NCI-H446 treated with DMSO at 0.1 percent for 48 hours (cell line): ENCODE results near the gene NR3C2.

ENCODE experiments used
- DNase-seq: peaks from one replicate; lab custom pipeline; 2025; lab: John Stamatoyannopoulos, UW

Gene NR3C2

GRCh38 chr4:148312956-148313490 lies 129.2 kb downstream of the NR3C2 start:
- no peak for DNase-seq

GRCh38 chr4:148311526-148311925 lies 130.7 kb downstream of the NR3C2 start:
- DNase-seq = no peak

GRCh38 chr4:148310756-148311155 lies 131.5 kb downstream of the NR3C2 start:
- DNase-seq = no peak

- no peak for DNase-seq
Measured at GRCh38 chr4:148305751-148306150, 136.5 kb downstream of the NR3C2 start.

- DNase-seq = no peak
Measured at GRCh38 chr4:148302416-148302815, 139.8 kb downstream of the NR3C2 start.

- DNase-seq = no peak
Measured at GRCh38 chr4:148300877-148301276, 141.3 kb downstream of the NR3C2 start.

- DNase-seq = no peak
Measured at GRCh38 chr4:148299337-148299736, 142.9 kb downstream of the NR3C2 start.

GRCh38 chr4:148296498-148296897 lies 145.7 kb downstream of the NR3C2 start:
- DNase-seq = no peak

- DNase-seq = no peak
Measured at GRCh38 chr4:148295642-148296041, 146.6 kb downstream of the NR3C2 start.

- no peak for DNase-seq
Measured at GRCh38 chr4:148293571-148293970, 148.6 kb downstream of the NR3C2 start.

- DNase-seq = no peak
Measured at GRCh38 chr4:148292686-148293085, 149.5 kb downstream of the NR3C2 start.

- no peak for DNase-seq
Measured at GRCh38 chr4:148289740-148290139, 152.5 kb downstream of the NR3C2 start.

- DNase-seq = peak; percentile 69
Measured at GRCh38 chr4:148288448-148288847, 153.8 kb downstream of the NR3C2 start.

GRCh38 chr4:148287111-148287510 lies 155.1 kb downstream of the NR3C2 start:
- no peak for DNase-seq

- no peak for DNase-seq
Measured at GRCh38 chr4:148286012-148286411, 156.2 kb downstream of the NR3C2 start.

- DNase-seq = no peak
Measured at GRCh38 chr4:148283665-148284064, 158.5 kb downstream of the NR3C2 start.

- no peak for DNase-seq
Measured at GRCh38 chr4:148278310-148278709, 163.9 kb downstream of the NR3C2 start.

GRCh38 chr4:148275266-148275665 lies 166.9 kb downstream of the NR3C2 start:
- no peak for DNase-seq

- no peak for DNase-seq
Measured at GRCh38 chr4:148273501-148273986, 168.7 kb downstream of the NR3C2 start.

GRCh38 chr4:148271166-148271565 lies 171.0 kb downstream of the NR3C2 start:
- DNase-seq = no peak

- DNase-seq = no peak
Measured at GRCh38 chr4:148270630-148271029, 171.6 kb downstream of the NR3C2 start.

GRCh38 chr4:148268835-148269234 lies 173.4 kb downstream of the NR3C2 start:
- DNase-seq = no peak

- no peak for DNase-seq
Measured at GRCh38 chr4:148266921-148267320, 175.3 kb downstream of the NR3C2 start.

- no peak for DNase-seq
Measured at GRCh38 chr4:148266240-148266639, 176.0 kb downstream of the NR3C2 start.

- DNase-seq = no peak
Measured at GRCh38 chr4:148265627-148266026, 176.6 kb downstream of the NR3C2 start.
